ENCODE data around the gene SLC7A5.

DNA sequence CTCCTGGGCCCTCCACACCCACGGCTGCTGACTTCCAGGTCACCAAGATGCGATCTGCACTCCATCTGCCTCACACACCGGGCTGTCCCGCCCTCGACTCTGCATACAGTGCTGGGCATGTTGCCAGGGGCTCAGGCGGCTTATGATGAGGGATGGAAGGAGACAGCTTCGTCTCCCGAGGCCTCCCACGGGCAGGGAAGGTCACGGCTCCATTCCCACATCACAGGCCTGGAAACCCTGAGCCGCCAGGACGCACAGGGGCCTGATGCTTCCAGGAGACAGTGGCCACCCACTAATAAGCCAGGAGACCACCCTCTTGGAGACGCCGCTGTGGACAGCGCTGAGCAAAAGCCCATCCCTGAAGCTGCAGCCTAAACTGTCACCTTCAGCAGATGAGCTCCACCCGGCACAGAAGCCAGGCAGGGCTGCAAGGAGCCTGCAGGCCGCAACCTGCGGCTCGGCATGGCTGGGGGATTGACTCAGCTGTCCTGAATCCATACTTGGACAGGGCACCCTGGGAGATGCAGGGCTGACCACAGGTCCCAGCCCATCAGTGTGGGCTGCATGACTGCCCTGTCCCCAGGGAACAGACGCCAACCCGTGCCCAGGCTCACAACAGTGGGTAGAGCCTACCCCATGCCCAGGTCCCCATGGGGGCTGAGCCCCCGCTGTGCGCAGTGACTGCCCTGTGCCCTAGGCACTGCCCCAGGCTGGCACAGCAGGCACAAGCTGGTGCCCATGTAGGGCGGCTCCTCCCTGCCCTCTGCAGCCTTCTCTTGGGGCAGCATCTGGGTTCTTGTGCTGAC is 34.4 kb downstream of the SLC7A5 start:
- TF ChIP-seq, protein P1, sequence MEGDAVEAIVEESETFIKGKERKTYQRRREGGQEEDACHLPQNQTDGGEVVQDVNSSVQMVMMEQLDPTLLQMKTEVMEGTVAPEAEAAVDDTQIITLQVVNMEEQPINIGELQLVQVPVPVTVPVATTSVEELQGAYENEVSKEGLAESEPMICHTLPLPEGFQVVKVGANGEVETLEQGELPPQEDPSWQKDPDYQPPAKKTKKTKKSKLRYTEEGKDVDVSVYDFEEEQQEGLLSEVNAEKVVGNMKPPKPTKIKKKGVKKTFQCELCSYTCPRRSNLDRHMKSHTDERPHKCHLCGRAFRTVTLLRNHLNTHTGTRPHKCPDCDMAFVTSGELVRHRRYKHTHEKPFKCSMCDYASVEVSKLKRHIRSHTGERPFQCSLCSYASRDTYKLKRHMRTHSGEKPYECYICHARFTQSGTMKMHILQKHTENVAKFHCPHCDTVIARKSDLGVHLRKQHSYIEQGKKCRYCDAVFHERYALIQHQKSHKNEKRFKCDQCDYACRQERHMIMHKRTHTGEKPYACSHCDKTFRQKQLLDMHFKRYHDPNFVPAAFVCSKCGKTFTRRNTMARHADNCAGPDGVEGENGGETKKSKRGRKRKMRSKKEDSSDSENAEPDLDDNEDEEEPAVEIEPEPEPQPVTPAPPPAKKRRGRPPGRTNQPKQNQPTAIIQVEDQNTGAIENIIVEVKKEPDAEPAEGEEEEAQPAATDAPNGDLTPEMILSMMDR (IDR thresholded peaks at IDR 0.05; ENCODE audit: borderline replicate concordance, extremely low read depth, low read length, poor library complexity, severe bottlenecking), result no peak
- no peak for TF ChIP-seq EZH2 (IDR thresholded peaks at IDR 0.05; ENCODE audit: borderline replicate concordance, low read depth, low read length, severe bottlenecking)
